A673 (cell line): ENCODE data around the gene LIMS3. TPM values are rescaled to one million over a fixed set of nuclear protein-coding genes. Genes with fewer than 3 reads are reported as not detected.
"Not testable (repeated sequence)": the region's sequence is repeated elsewhere in the genome, so short reads cannot be mapped to it uniquely, and the experiment has no call there.

ENCODE experiments used
- BruUV-seq: library from RNA; stranded (reverse); fragments of 400-500 nt; replicated peaks from 2 replicates; lab custom pipeline; 2021; lab: Mats Ljungman, UMichigan
- CTCF ChIA-PET: fragments of 300-600 bp; sonication (Branson Sonifier 250); formaldehyde crosslinking; loops from one replicate; lab custom pipeline; 2022; ENCODE audit warnings: antibody characterized with exemption; lab: Charles Lee
- POLR2A ChIA-PET: fragments of 300-600 bp; sonication (Branson Sonifier 250); formaldehyde crosslinking; loops from one replicate; lab custom pipeline; 2022; ENCODE audit warnings: antibody characterized with exemption; ENCODE audit not compliant: low non-redundant PET; lab: Charles Lee
- DNase-seq: peaks from one replicate; pipeline ENCODE4 v3.0.0-alpha.2; 2015; ENCODE audit warnings: low spot score
- H3K27ac ChIP-seq: fragments of 200-600 bp; sonication (generic); 2 replicates; pipeline ENCODE4 v1.5.1; 2016; ENCODE audit warnings: mixed run types, low read depth, mild to moderate bottlenecking, mixed read lengths, antibody characterized with exemption, low read length; ENCODE audit not compliant: poor library complexity, severe bottlenecking
- H3K27me3 ChIP-seq: fragments of 200-600 bp; sonication (generic); replicated peaks from 2 replicates; pipeline ENCODE4 v1.6.1; 2017; ENCODE audit warnings: mixed run types, low read depth, mild to moderate bottlenecking, mixed read lengths, antibody characterized with exemption, low read length; ENCODE audit not compliant: insufficient read depth, poor library complexity
- H3K36me3 ChIP-seq: fragments of 200-600 bp; sonication (generic); 2 replicates; pipeline ENCODE4 v1.6.1; 2016; ENCODE audit warnings: mixed run types, mild to moderate bottlenecking, mixed read lengths, antibody characterized with exemption, low read length; ENCODE audit not compliant: insufficient read depth, poor library complexity, severe bottlenecking
- H3K4me1 ChIP-seq: fragments of 200-600 bp; sonication (generic); 2 replicates; pipeline ENCODE4 v1.6.1; 2017; ENCODE audit warnings: mixed run types, mild to moderate bottlenecking, mixed read lengths, antibody characterized with exemption, low read length; ENCODE audit not compliant: insufficient read depth, poor library complexity, severe bottlenecking
- H3K4me3 ChIP-seq: fragments of 200-600 bp; sonication (generic); 2 replicates; pipeline ENCODE4 v1.5.1; 2016; ENCODE audit warnings: low read depth, mixed run types, mild to moderate bottlenecking, mixed read lengths, low read length; ENCODE audit not compliant: poor library complexity, severe bottlenecking
- H3K9me3 ChIP-seq: fragments of 200-600 bp; sonication (generic); 2 replicates; pipeline ENCODE4 v1.6.1; 2016; ENCODE audit warnings: mixed run types, low read depth, mild to moderate bottlenecking, mixed read lengths, antibody characterized with exemption, low read length; ENCODE audit not compliant: poor library complexity, severe bottlenecking
- intact Hi-C: fragments of 100-400 bp; cut with micrococcal nuclease; formaldehyde crosslinking; loops from one replicate; pipeline ENCODE4 v1.10.0; 2022; ENCODE audit not compliant: unreplicated experiment
- total RNA-seq: library from RNA; stranded (reverse); gene quantifications from 2 replicates; pipeline ENCODE4 v1.2.3, GENCODE V29; 2021

LIMS3 gene
- total RNA-seq, 1 experiment from 2014 or later: 2.7 TPM

DNA sequence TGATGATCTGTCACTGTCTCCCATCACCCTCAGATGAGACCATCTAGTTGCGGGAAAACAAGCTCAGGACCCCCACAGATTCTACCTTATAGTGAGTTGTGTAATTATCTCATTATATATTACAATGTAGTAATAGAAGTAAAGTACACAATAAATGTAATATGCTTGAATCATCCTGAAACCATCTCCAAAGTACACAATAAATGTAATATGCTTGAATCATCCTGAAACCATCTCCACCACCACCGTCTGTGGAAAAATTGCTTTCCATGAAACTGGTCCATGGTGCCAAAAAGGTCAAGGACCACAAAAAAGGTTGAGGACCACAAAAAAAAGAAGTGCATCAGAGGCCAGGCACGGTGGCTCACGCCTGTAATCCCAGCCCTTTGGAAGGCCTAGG lies 29.3 kb downstream of the LIMS3 start:
- H3K4me1 ChIP-seq, H3K27ac ChIP-seq, H3K36me3 ChIP-seq, POLR2A ChIA-PET, H3K27me3 ChIP-seq, BruUV-seq, H3K9me3 ChIP-seq, DNase-seq, CTCF ChIA-PET, intact Hi-C loops, H3K4me3 ChIP-seq: not testable (repeated sequence)

- BruUV-seq, POLR2A ChIA-PET, intact Hi-C loops, H3K9me3 ChIP-seq, H3K4me3 ChIP-seq, CTCF ChIA-PET, DNase-seq, H3K27me3 ChIP-seq, H3K27ac ChIP-seq, H3K36me3 ChIP-seq, H3K4me1 ChIP-seq: not testable (repeated sequence)
Observed at GRCh38 chr2:109929222-109929621, 30.7 kb downstream of the LIMS3 start.

- not testable (repeated sequence) for BruUV-seq, H3K36me3 ChIP-seq, DNase-seq
Observed at GRCh38 chr2:109936534-109936933, 38.0 kb downstream of the LIMS3 start.

GRCh38 chr2:109945362-109945761 lies 46.9 kb downstream of the LIMS3 start:
- H3K27ac ChIP-seq, H3K36me3 ChIP-seq, POLR2A ChIA-PET, BruUV-seq, H3K4me3 ChIP-seq, H3K9me3 ChIP-seq, H3K27me3 ChIP-seq, intact Hi-C loops, H3K4me1 ChIP-seq, DNase-seq, CTCF ChIA-PET: not testable (repeated sequence)

More at GRCh38 chr2:109936534-109936933, 38.0 kb downstream of the LIMS3 start:
- H3K27ac ChIP-seq, H3K4me1 ChIP-seq, intact Hi-C loops, H3K27me3 ChIP-seq, H3K9me3 ChIP-seq, CTCF ChIA-PET, H3K4me3 ChIP-seq, POLR2A ChIA-PET: not testable (repeated sequence)

DNA sequence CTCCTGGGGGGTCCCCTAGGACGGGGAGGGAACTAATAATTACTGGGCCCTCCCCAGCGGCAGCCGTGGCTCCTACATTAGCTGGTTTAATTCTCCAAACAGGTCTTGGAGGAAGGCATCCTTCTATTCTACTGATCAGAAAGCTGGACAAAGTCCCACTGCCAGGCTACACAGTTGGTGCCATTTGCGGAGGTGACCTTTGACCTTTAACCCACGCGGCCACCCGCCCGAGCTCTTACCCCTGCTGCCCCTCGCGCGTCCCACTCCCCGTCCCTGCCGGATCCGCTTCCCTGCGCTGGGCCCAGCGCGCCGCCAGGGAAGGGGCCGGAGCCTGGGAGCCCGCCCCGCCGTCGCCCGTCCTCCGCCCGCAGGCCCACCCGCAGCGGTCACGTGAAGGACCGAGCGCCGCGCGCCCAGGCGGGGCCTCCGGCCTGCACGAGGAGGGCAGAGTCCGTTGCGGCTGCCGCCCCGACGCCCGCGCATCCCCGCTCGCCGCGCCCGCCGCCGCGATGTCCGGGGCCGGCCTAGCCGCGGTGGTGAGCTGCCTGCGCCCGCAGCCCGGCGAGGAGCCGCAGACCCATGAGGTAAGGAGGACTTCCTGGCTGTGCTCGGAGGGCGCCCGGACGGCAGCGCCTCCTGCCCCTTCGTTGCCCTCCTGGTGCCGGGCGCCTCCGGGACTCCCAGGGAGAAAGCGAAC lies 48.9 kb downstream of the LIMS3 start:
- H3K27ac ChIP-seq, POLR2A ChIA-PET, H3K9me3 ChIP-seq, H3K4me1 ChIP-seq, CTCF ChIA-PET, H3K4me3 ChIP-seq, H3K36me3 ChIP-seq, BruUV-seq, H3K27me3 ChIP-seq, DNase-seq, intact Hi-C loops: not testable (repeated sequence)

GRCh38 chr2:109947959-109948520 lies 49.6 kb downstream of the LIMS3 start:
- CTCF ChIA-PET, H3K9me3 ChIP-seq, DNase-seq, H3K4me1 ChIP-seq, H3K27me3 ChIP-seq, H3K4me3 ChIP-seq, H3K27ac ChIP-seq, intact Hi-C loops, H3K36me3 ChIP-seq, BruUV-seq, POLR2A ChIA-PET: not testable (repeated sequence)

GRCh38 chr2:109950146-109950843 lies 51.8 kb downstream of the LIMS3 start:
- H3K27me3 ChIP-seq, H3K27ac ChIP-seq, H3K4me1 ChIP-seq, CTCF ChIA-PET, DNase-seq, H3K9me3 ChIP-seq, BruUV-seq, H3K4me3 ChIP-seq, H3K36me3 ChIP-seq, POLR2A ChIA-PET, intact Hi-C loops: not testable (repeated sequence)
